Spinal cord (tissue), 10 donors: ENCODE results near the gene BPTF. TPM values are rescaled to one million over a fixed set of nuclear protein-coding genes. Genes with fewer than 3 reads are reported as not detected.
"Not testable (repeated sequence)": the region's sequence is repeated elsewhere in the genome, so short reads cannot be mapped to it uniquely, and the experiment has no call there.

Source experiments
- DNase-seq, 6 donors: peaks; one replicate each; pipeline versions ENCODE4 v3.0.0 to v3.0.0-alpha.2; 2013 to 2015; ENCODE audit warnings: low spot score in 6 of 6, low read depth in 4 of 6
- H3K27ac ChIP-seq: one replicate; pipeline ENCODE4 v1.5.1; 2013; ENCODE audit warnings: low read depth, low read length, control low read depth
- H3K27me3 ChIP-seq: one replicate; pipeline ENCODE4 v1.6.1; 2013; ENCODE audit warnings: low read length; ENCODE audit not compliant: control insufficient read depth, insufficient read depth
- H3K36me3 ChIP-seq: one replicate; pipeline ENCODE4 v1.6.1; 2013; ENCODE audit warnings: low read length; ENCODE audit not compliant: control insufficient read depth, insufficient read depth
- H3K4me1 ChIP-seq: one replicate; pipeline ENCODE4 v1.6.1; 2013; ENCODE audit warnings: low read length; ENCODE audit not compliant: control insufficient read depth, insufficient read depth
- H3K4me3 ChIP-seq: one replicate; pipeline ENCODE4 v1.5.1; 2013; ENCODE audit warnings: low read depth, low read length, control low read depth
- H3K9me3 ChIP-seq: one replicate; pipeline ENCODE4 v1.6.1; 2013; ENCODE audit warnings: low read length; ENCODE audit not compliant: control insufficient read depth, insufficient read depth
- WGBS: methylation state at CpG from one replicate; pipeline ENCODE4 v1.1.5; 2013; ENCODE audit warnings: missing lambda C conversion rate; ENCODE audit not compliant: insufficient coverage; 5-methylcytosine and 5-hydroxymethylcytosine counted together
- polyA plus RNA-seq, 2 donors: library from polyadenylated mRNA; unstranded; fragments of 120-200 nt; gene quantifications; one replicate each; pipeline ENCODE4 v1.2.1, GENCODE V29; 2013; ENCODE audit not compliant: insufficient read length in 2 of 2
- total RNA-seq, 2 donors: library from RNA; depleted of rRNA in 1 of 2; stranded (reverse); fragments of 120-200 nt in 1 of 2; fragments of >200 nt in 1 of 2; gene quantifications; one replicate each; pipeline versions ENCODE4 v1.2.3 to v1.2.4, GENCODE V29; 2013 to 2014
- donor health status: healthy.

The BPTF gene
- total and polyA plus RNA-seq, 4 donors, result 102 to 122 (median 103) TPM

DNA sequence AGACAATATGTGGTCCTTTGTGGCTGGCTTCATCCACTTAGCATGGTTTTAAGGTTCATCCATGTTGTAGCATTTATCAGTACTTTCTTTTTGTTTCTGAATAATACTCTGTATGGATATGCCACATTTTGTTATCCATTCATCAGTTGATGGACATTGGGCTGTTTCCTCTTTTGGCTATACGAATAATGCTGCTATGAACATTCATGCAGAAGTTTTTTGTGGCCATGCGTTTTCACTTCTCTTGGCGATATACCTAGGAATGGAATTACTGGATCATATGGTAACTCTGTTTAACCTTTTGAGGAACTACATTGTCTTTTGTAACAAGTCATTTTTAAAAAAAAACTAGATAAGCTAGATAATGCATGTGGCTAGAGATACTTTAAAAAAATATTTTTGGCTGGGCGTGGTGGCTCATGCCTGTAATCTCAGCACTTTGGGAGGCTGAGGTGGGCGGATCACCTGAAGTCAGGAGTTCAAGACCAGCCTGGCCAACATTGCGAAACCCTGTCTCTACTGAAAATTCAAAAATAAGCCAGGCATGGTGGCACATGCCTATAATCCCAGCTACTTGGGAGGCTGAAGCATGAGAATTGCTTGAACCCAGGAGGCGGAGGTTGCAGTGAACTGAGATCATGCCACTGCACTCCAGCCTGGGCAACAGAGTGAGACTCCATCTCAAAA lies 85.0 kb downstream of the BPTF start:
- H3K4me3 ChIP-seq, H3K4me1 ChIP-seq, DNase-seq, H3K27ac ChIP-seq, H3K9me3 ChIP-seq, H3K27me3 ChIP-seq: not testable (repeated sequence)
- peaks cover 23% of the 10 kb centered on the region for H3K36me3 ChIP-seq
- 89% methylated on average over 3 of the region's 7 CpGs for WGBS

DNA sequence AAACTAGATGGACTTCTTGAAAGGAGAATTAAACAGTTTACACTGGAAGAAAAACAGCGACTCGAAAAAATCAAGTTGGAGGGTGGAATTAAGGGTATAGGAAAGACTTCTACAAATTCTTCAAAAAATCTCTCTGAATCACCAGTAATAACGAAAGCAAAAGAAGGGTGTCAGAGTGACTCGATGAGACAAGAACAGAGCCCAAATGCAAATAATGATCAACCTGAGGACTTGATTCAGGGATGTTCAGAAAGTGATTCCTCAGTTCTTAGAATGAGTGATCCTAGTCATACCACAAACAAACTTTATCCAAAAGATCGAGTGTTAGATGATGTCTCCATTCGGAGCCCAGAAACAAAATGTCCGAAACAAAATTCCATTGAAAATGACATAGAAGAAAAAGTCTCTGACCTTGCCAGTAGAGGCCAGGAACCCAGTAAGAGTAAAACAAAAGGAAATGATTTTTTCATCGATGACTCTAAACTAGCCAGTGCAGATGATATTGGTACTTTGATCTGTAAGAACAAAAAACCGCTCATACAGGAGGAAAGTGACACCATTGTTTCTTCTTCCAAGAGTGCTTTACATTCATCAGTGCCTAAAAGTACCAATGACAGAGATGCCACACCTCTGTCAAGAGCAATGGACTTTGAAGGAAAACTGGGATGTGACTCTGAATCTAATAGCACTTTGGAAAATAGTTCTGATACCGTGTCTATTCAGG lies 85.9 kb downstream of the BPTF start:
- Histone ChIP-seq H3K9me3 (no peaks in the 10 kb centered on the region), H3K36me3 (peaks cover 20% of the 10 kb centered on the region), H3K4me3 (no peak overlapping the region), H3K27ac (no peak overlapping the region), H3K27me3 (no peaks in the 10 kb centered on the region), H3K4me1 (no peaks in the 10 kb centered on the region)
- DNase-seq, result no peak
- 92% methylated on average over 1 of the region's 10 CpGs for WGBS

DNA sequence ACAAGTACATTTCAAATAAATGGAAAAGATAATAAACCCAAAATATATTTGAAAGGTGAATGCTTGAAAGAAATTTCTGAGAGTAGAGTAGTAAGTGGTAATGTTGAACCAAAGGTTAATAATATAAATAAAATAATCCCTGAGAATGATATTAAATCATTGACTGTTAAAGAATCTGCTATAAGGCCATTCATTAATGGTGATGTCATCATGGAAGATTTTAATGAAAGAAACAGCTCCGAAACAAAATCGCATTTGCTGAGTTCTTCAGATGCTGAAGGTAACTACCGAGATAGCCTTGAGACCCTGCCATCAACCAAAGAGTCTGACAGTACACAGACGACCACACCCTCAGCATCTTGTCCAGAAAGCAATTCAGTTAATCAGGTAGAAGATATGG lies 86.8 kb downstream of the BPTF start:
- Histone ChIP-seq H3K27ac (no peak overlapping the region), H3K27me3 (no peaks in the 10 kb centered on the region), H3K4me1 (no peaks in the 10 kb centered on the region), H3K36me3 (peaks cover 18% of the 10 kb centered on the region), H3K9me3 (no peaks in the 10 kb centered on the region), H3K4me3 (no peak overlapping the region)
- DNase-seq, result no peak
- no CpG with 5 or more reads among the region's 4 CpGs for WGBS

DNA sequence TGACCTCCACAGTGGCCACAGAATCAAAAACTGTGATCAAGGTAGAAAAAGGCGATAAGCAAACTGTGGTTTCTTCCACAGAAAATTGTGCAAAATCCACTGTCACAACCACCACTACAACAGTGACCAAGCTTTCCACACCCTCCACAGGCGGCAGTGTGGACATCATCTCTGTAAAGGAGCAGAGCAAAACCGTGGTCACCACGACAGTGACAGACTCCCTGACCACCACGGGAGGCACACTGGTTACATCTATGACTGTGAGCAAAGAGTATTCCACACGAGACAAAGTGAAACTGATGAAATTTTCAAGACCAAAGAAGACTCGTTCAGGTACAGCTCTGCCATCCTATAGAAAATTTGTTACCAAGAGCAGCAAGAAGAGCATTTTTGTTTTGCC lies 87.4 kb downstream of the BPTF start:
- no peak overlapping the region for H3K27ac ChIP-seq
- no peak for DNase-seq
- no peaks in the 10 kb centered on the region for H3K27me3 ChIP-seq
- H3K4me3 ChIP-seq, result no peak overlapping the region
- H3K9me3 ChIP-seq, result no peaks in the 10 kb centered on the region
- peaks cover 21% of the 10 kb centered on the region for H3K36me3 ChIP-seq
- no peaks in the 10 kb centered on the region for H3K4me1 ChIP-seq
- WGBS, result 87% methylated on average over 6 of the region's 7 CpGs

DNA sequence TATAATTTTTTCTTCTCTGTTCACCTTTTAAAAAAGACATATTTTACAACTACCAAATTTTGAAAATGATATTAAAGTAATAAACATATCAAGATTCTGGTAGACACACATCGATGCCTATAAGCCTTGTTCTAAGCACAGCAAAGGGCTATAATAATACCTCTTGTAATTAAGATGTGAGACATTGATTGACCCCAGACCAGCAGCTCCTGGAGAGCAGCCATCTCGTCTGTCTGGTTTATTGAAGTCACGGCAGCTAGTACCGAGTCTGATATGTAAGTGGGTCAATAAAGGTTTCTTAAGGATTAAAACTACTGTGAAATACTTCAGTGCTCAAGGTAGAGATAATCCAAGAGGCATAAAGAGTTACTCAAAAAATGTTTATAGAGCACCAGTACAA lies 94.9 kb downstream of the BPTF start:
- Histone ChIP-seq H3K27ac (no peak overlapping the region), H3K27me3 (no peaks in the 10 kb centered on the region), H3K9me3 (no peaks in the 10 kb centered on the region), H3K4me1 (no peaks in the 10 kb centered on the region), H3K4me3 (no peak overlapping the region), H3K36me3 (peaks cover 51% of the 10 kb centered on the region)
- WGBS, result 72% methylated on average over 3 of the region's 4 CpGs
- DNase-seq, result no peak

DNA sequence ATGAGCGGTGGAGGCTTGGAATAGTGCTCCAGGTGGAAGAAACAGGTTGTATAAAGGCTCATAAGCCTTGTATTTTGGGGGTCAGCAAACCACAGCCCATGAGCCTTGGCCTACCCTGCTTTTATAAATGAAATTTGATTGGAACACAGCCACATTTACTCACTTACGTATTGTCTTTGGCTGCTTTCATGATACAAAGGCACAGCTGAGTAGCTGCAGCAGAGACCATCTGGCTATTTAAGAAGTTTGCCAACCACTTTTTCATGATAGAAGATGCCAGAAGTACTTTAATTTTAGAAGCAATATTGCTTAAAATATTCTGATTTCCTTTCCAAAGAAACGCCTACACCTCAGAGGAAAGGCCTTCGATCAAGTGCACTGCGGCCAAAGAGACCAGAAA lies 97.2 kb downstream of the BPTF start:
- 100% methylated on average over 1 of the region's 5 CpGs for WGBS
- H3K4me3 ChIP-seq, result no peak overlapping the region
- peak in 1 of 6 donors; percentile 73 for DNase-seq
- H3K36me3 ChIP-seq, result peaks cover 60% of the 10 kb centered on the region
- H3K27ac ChIP-seq, result no peak overlapping the region
- H3K9me3 ChIP-seq, result no peaks in the 10 kb centered on the region
- H3K27me3 ChIP-seq, result no peaks in the 10 kb centered on the region
- no peaks in the 10 kb centered on the region for H3K4me1 ChIP-seq

DNA sequence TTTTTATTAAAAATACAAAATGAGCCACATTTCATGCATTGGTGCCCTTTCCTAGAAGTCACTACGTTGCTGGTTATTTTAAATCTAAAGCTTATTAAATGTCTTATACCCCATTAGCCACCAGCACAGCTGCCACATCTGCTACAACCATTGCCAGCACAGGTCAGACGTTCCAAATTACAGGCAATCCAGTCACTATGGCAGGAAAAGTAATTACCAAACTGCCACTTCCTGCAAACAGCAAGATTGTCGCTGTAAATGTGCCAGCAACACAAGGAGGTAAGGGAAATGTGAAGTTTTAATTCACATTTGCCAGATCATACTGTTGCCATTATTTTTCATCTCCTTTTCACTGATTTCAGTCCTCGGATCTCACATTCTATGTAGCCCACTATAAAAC lies 103.5 kb downstream of the BPTF start:
- H3K9me3 ChIP-seq, H3K4me1 ChIP-seq, H3K4me3 ChIP-seq, H3K27ac ChIP-seq, H3K27me3 ChIP-seq: not testable (repeated sequence)
- DNase-seq, result peak in 2 of 6 donors; percentile 10 to 11
- H3K36me3 ChIP-seq, result peaks cover 62% of the 10 kb centered on the region
- WGBS, result no CpG with 5 or more reads among the region's 4 CpGs

DNA sequence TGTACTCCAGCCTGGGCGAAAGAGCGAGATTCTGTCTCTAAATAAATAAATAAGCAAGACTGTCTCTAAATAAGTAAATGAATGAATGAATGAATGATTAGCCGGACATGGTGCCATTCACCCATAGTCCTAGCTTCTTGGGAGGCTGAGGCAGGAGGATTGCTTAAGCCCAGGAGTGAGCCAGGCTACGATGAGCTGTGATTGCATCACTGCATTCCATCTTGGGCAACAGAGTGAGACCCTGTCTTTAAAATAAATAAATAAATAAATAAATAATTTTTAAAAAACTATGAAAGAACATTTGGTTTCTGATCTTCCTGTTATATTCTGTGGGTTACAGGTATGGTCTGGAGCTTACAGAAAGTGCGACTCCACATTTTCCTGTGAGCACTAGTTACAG lies 105.9 kb downstream of the BPTF start:
- H3K4me1 ChIP-seq, result no peaks in the 10 kb centered on the region
- WGBS, result no CpG with 5 or more reads among the region's 5 CpGs
- no peak overlapping the region for H3K27ac ChIP-seq
- H3K4me3 ChIP-seq, result no peak overlapping the region
- DNase-seq, result no peak
- H3K36me3 ChIP-seq, result peaks cover 66% of the 10 kb centered on the region
- H3K27me3 ChIP-seq, result no peaks in the 10 kb centered on the region
- no peaks in the 10 kb centered on the region for H3K9me3 ChIP-seq

DNA sequence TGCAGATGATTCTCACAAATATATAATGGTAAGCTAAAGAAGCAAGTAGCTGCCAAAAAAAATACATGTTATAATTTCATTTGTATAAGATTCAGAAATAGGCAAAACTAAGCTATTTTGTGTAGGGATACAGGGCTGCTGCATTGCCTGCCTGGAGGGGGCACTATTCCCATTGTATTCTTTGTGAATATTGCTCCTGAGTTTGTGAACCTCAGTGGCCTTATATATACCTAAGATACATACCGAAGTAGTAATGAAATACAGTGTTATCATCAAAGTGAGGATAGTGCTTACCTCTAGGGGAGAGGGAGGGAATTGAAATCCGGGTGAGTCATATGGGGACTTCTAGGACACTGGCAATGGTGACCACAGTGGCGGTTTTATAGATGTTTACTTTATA lies 117.5 kb downstream of the BPTF start:
- no peak overlapping the region for H3K27ac ChIP-seq
- WGBS, result no CpG with 5 or more reads among the region's 3 CpGs
- H3K4me3 ChIP-seq, result no peak overlapping the region
- no peaks in the 10 kb centered on the region for H3K27me3 ChIP-seq
- H3K36me3 ChIP-seq, result peaks cover 40% of the 10 kb centered on the region
- DNase-seq, result no peak
- H3K9me3 ChIP-seq, result no peaks in the 10 kb centered on the region
- no peaks in the 10 kb centered on the region for H3K4me1 ChIP-seq

DNA sequence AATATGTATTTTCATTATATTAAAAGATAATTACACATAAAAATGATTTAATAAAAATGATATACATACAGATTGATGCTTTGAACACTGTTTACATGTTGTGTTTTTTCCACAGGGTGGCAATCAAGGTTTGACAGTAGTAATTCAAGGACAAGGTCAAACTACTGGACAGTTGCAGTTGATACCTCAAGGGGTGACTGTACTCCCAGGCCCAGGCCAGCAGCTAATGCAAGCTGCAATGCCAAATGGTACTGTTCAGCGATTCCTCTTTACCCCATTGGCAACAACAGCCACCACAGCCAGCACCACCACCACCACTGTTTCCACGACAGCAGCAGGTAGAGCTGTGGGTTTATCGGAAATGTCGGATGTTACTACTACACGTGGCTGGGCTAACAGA lies 118.7 kb downstream of the BPTF start:
- Histone ChIP-seq H3K27ac (no peak overlapping the region), H3K27me3 (no peaks in the 10 kb centered on the region), H3K36me3 (peaks cover 45% of the 10 kb centered on the region), H3K4me3 (no peak overlapping the region), H3K4me1 (no peaks in the 10 kb centered on the region), H3K9me3 (no peaks in the 10 kb centered on the region)
- no peak for DNase-seq
- 93% methylated on average over 4 of the region's 5 CpGs for WGBS
